GM12865 (cell line): ENCODE measurements around the gene NDUFA7.
"Not testable (repeated sequence)": the region's sequence is repeated elsewhere in the genome, so short reads cannot be mapped to it uniquely, and the experiment has no call there.

Experiments used
- DNase-seq: peaks from one replicate; pipeline ENCODE4 v3.0.0; 2010; ENCODE audit warnings: low read depth
- H3K4me3 ChIP-seq: 2 replicates; pipeline ENCODE4 v1.5.1; 2011; ENCODE audit warnings: mild to moderate bottlenecking, low read depth, low read length, control low read depth
- TF ChIP-seq, protein P1 (sequence below): IDR thresholded peaks from 2 replicates; pipeline ENCODE4 v1.5.1; 2011; ENCODE audit warnings: low read length, control low read depth, low read depth, inconsistent platforms; ENCODE audit not compliant: insufficient read depth; ENCODE audit errors: missing control alignments

The NDUFA7 gene

DNA sequence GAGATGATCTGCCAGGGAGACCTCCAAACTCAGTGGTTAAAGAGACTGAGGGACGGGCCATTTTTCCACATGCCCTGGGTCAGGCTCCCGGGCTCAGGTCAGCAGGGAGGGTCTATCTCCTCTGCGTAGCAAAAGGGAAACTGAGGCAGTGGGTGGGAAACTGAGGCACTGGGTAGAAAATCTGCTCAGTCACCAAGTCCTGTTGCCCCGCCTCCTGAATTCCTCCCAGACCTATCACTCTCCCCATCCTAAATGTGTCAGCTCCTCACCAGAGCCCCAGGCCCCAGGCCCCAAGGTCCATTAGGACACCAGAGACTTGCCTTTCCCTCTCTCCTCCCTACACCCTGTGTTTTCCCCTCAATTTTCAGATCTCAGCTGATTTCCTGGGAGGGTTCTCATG, 15.4 kb downstream of the NDUFA7 start:
- TF ChIP-seq, protein P1, sequence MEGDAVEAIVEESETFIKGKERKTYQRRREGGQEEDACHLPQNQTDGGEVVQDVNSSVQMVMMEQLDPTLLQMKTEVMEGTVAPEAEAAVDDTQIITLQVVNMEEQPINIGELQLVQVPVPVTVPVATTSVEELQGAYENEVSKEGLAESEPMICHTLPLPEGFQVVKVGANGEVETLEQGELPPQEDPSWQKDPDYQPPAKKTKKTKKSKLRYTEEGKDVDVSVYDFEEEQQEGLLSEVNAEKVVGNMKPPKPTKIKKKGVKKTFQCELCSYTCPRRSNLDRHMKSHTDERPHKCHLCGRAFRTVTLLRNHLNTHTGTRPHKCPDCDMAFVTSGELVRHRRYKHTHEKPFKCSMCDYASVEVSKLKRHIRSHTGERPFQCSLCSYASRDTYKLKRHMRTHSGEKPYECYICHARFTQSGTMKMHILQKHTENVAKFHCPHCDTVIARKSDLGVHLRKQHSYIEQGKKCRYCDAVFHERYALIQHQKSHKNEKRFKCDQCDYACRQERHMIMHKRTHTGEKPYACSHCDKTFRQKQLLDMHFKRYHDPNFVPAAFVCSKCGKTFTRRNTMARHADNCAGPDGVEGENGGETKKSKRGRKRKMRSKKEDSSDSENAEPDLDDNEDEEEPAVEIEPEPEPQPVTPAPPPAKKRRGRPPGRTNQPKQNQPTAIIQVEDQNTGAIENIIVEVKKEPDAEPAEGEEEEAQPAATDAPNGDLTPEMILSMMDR: no peak
- DNase-seq: no peak
- no peak overlapping the region for H3K4me3 ChIP-seq

DNA sequence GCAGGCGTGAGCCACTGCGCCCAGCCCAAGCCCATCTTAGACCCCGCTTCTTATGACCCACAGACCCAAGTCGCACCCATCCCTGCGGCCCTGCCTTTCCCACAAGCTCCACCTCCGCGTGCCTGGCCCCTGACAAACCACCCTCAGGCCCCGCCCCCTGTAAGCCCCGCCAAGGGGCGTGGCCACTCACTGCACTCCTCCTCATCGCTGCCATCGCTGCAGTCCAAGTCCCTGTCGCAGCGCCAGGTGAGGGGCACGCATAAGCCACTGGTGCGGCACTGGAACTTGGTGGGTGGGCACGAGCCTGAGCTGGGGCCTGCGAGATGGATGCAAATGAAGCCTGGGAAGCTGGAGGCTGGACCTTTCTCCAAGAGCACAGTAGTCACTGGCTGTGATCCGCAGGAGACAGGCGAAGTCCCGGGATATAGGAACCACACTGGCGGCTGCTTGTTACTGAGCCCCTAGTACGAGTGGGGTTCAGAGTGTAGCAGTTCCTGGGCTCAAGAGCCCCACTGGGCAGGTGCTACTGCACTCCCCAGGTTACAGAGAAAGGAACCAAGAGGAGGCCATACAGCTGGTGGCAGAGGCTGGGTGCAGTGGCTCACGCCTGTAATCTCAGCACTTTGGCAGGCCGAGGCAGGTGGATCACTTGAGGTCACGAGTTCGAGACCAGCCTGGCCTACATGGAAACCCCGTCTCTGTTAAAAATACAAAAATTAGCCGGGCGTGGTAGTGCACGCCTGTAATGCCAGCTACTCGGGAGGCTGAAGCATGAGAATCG, 16.1 kb downstream of the NDUFA7 start:
- DNase-seq: no peak
- no peak overlapping the region for H3K4me3 ChIP-seq
- TF ChIP-seq, protein P1: no peak

DNA sequence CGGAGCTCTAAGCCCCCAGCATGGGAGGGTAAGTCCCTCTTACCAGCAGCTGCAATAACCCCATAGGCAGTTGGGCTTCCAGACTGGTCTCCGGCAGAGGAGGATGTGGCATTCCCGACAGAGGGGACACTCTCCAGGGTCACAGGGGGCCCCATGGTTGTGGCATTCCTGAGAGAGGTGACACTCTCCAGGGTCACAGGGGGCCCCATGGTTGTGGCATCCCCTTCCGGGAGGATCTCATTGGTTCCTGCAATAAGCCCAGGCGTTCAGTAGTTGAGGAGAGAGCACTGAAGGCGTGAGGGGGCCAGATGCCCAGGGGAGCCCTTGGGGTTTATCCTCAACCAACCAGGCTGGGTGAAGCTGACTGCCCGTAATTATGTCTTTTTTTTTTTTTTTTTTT, 18.4 kb downstream of the NDUFA7 start:
- H3K4me3 ChIP-seq: no peak overlapping the region
- TF ChIP-seq, protein P1: no peak
- no peak for DNase-seq

DNA sequence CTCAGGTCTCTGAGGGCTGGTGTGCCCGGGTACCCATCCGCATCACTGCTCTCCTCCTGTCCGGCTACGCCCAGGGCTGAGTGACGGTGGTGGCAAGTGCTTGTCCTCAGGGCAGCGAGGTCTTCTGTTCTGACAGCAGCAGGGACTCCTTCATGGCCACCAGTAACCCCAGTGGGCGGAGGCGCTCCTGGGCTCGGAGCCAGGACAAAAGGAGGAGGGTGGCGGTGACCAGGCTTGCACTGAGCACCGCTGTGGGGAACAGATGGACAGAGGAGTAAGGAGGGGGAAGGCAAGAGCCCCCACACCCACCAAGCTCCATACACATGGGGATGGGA, 18.9 kb downstream of the NDUFA7 start:
- TF ChIP-seq, protein P1: no peak
- H3K4me3 ChIP-seq: no peak overlapping the region
- DNase-seq: no peak

DNA sequence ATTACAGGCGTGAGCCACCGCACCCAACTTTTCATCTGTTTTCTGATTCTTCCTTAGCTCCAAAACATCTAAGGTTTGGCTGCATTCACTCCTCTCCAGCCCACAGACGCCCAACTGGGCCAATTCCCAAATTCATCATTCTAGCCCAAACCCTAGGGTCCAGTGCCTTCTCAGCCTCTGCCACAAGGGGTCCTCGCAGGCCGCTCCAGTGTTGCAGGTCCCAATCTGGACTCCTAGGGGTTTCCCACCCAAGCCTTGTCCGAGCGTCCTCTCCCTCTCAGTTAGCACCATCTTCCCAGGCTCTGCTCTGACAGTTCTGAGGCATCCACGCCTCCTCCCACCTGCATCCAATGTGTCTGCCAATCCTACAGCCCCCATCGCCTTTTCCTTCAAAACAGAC, 29.8 kb downstream of the NDUFA7 start:
- DNase-seq, H3K4me3 ChIP-seq: not testable (repeated sequence)

DNA sequence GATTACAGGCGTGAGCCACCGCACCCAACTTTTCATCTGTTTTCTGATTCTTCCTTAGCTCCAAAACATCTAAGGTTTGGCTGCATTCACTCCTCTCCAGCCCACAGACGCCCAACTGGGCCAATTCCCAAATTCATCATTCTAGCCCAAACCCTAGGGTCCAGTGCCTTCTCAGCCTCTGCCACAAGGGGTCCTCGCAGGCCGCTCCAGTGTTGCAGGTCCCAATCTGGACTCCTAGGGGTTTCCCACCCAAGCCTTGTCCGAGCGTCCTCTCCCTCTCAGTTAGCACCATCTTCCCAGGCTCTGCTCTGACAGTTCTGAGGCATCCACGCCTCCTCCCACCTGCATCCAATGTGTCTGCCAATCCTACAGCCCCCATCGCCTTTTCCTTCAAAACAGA, 44.7 kb downstream of the NDUFA7 start:
- H3K4me3 ChIP-seq, DNase-seq: not testable (repeated sequence)

DNA sequence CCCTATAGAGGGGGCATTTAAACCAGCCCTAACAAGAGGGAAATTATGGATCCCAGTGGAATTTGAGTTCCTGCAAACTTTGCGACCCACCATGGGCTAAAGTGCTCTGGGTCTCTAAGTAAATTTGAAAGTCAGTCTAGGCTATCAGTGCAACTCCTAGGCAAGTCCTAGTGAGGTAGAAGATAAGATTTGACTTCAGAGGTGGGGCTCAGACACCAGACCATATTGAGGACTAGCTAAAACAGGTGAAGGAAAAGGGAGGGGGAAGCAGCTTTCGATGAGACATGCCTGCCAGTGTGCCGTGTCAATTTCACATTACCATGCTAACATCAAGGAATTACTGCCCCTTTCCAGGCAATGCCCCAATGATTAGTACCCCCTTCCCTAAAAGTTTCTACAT, 51.5 kb downstream of the NDUFA7 start:
- no peak for DNase-seq
- TF ChIP-seq, protein P1: no peak
- no peak overlapping the region; the same call in 1 of the 2 replicates for H3K4me3 ChIP-seq

DNA sequence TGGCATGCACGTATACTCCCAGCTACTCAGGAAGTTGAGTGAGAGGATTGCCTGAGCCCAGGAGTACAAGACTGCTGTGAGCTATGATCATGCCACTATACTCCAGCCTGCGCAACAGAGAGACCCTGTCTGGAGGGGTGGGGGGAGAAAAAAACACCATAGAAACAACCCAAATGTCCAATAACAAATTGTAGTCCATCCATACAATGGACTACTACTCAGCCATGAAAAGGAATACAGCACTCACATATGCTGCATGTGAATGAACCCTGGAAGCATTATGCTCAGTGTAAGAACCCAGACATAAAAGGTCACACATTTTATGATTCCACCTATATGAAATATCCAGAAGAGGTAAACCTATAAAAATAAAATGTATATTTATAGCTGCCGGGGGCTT, 55.3 kb downstream of the NDUFA7 start:
- DNase-seq: no peak
- TF ChIP-seq, protein P1: no peak
- no peak overlapping the region for H3K4me3 ChIP-seq

DNA sequence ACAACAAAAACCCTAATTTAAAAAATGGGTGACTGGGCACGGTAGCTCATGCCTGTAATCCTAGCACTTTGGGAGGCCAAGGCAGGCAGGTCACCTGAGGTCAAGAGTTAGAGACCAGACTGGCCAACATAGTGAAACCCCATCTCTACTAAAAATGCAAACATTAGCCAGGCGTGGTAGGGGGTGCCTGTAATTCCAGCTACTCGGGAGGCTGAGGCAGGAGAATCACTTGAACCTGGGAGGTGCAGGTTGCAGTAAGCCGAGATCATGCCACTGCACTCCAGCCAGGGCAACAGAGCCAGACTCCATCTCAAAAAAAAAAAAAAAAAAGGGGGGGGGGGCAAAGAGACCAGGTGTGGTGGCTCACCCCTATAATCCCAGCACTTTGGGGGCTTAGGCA, 56.9 kb downstream of the NDUFA7 start:
- H3K4me3 ChIP-seq, DNase-seq: not testable (repeated sequence)
